HPDE6-E6E7 (cell line): ENCODE data around the gene CBL.
"Not testable (repeated sequence)": the region's sequence is repeated elsewhere in the genome, so short reads cannot be mapped to it uniquely, and the experiment has no call there.

Experiments
- DNase-seq: peaks from one replicate; pipeline ENCODE4 v3.0.0; 2011; ENCODE audit warnings: missing footprints; ENCODE audit errors: extremely low spot score

Gene CBL

GRCh38 chr11:119205574-119206510 lies at the start of gene CBL:
TSS of gene CBL (plus strand) at chr11:119206339. CDS start at chr11:119206418, 79 bp downstream.
- DNase-seq = peak; percentile 93

- no peak for DNase-seq
Observed at GRCh38 chr11:119156496-119156895, 49.6 kb upstream of the CBL start.

GRCh38 chr11:119157063-119157462 lies 49.1 kb upstream of the CBL start:
- no peak for DNase-seq

- DNase-seq = no peak
Observed at GRCh38 chr11:119158467-119158866, 47.7 kb upstream of the CBL start.

- no peak for DNase-seq
Observed at GRCh38 chr11:119160151-119160550, 46.0 kb upstream of the CBL start.

- DNase-seq = no peak
Observed at GRCh38 chr11:119161871-119162270, 44.3 kb upstream of the CBL start.

- peak; percentile 60 for DNase-seq
Observed at GRCh38 chr11:119166368-119167076, 39.6 kb upstream of the CBL start.

- not testable (repeated sequence) for DNase-seq
Observed at GRCh38 chr11:119167077-119167458, 39.1 kb upstream of the CBL start.

GRCh38 chr11:119167933-119168332 lies 38.2 kb upstream of the CBL start:
- peak; percentile 38 for DNase-seq

- DNase-seq = peak; percentile 80
Observed at GRCh38 chr11:119168471-119169281, 37.5 kb upstream of the CBL start, which contains the start of gene NLRX1. TSS of gene NLRX1 (plus strand) at chr11:119168725. CDS start at chr11:119171404, 2,679 bp downstream.

- peak; percentile 28 for DNase-seq
Observed at GRCh38 chr11:119169282-119169719, 36.8 kb upstream of the CBL start.

- DNase-seq = no peak
Observed at GRCh38 chr11:119172513-119172912, 33.6 kb upstream of the CBL start.

- DNase-seq = no peak
Observed at GRCh38 chr11:119173453-119173852, 32.7 kb upstream of the CBL start.

GRCh38 chr11:119175493-119176077 lies 30.6 kb upstream of the CBL start:
- DNase-seq = no peak

- DNase-seq = no peak
Observed at GRCh38 chr11:119178166-119178680, 27.9 kb upstream of the CBL start.

- no peak for DNase-seq
Observed at GRCh38 chr11:119179342-119179741, 26.8 kb upstream of the CBL start.

GRCh38 chr11:119179983-119180382 lies 26.2 kb upstream of the CBL start:
- no peak for DNase-seq

- no peak for DNase-seq
Observed at GRCh38 chr11:119180729-119181676, 25.1 kb upstream of the CBL start.

- no peak for DNase-seq
Observed at GRCh38 chr11:119181677-119182412, 24.3 kb upstream of the CBL start.
